NB4 (cell line): ENCODE measurements around the gene CNTN5.

Experiments
- CTCF ChIP-seq: IDR thresholded peaks from one replicate; pipeline ENCODE4 v1.5.1; 2012; ENCODE audit warnings: low read depth, low read length
- POLR2A ChIP-seq: IDR thresholded peaks from 2 replicates; pipeline ENCODE4 v1.6.1; 2011; ENCODE audit warnings: mild to moderate bottlenecking; ENCODE audit not compliant: insufficient read length; ENCODE audit errors: extremely low read depth
- TF ChIP-seq, protein P1 (sequence below): IDR thresholded peaks from 2 replicates; pipeline ENCODE4 v1.6.1; 2011; ENCODE audit warnings: low read depth, low read length

- no peak for TF ChIP-seq CTCF
- TF ChIP-seq POLR2A, result no peak
- TF ChIP-seq, protein P1, sequence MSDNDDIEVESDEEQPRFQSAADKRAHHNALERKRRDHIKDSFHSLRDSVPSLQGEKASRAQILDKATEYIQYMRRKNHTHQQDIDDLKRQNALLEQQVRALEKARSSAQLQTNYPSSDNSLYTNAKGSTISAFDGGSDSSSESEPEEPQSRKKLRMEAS, result no peak
Observed at GRCh38 chr11:100098560-100098959, 1077.8 kb downstream of the CNTN5 start.
